ENCODE measurements around the gene POU5F2. TPM values are rescaled to one million over a fixed set of nuclear protein-coding genes. Genes with fewer than 3 reads are reported as not detected.

The POU5F2 gene
- 0.89 TPM for total RNA-seq
- under 1 TPM in 6 of 8 donors, not detected in 2; 0.01 to 0.19 (median 0.03) TPM for polyA plus RNA-seq (ENCODE audit: insufficient read depth in 1 of 8, insufficient read length in 8 of 8, low replicate concordance in 1 of 8)
- long read RNA-seq, donor 1, full-length matches to known transcripts: 1 of 1 reads
- long read RNA-seq, donor 1, partial matches to known transcripts: 0 of 1 reads
- long read RNA-seq, donor 1, other reads (novel, unspliced or antisense): 0 of 1 reads
- long read RNA-seq, donor 2: 0 reads
- long read RNA-seq, donor 3: 0 reads
- long read RNA-seq, donor 4, full-length matches to known transcripts: 2 of 2 reads
- long read RNA-seq, donor 4, partial matches to known transcripts: 0 of 2 reads
- long read RNA-seq, donor 4, other reads (novel, unspliced or antisense): 0 of 2 reads
- long read RNA-seq, donor 5, full-length matches to known transcripts: 3 of 3 reads
- long read RNA-seq, donor 5, partial matches to known transcripts: 0 of 3 reads
- long read RNA-seq, donor 5, other reads (novel, unspliced or antisense): 0 of 3 reads
- long read RNA-seq, donor 6: 0 reads
- long read RNA-seq, donor 7: 0 reads
- long read RNA-seq, donor 8, full-length matches to known transcripts: 2 of 2 reads
- long read RNA-seq, donor 8, partial matches to known transcripts: 0 of 2 reads
- long read RNA-seq, donor 8, other reads (novel, unspliced or antisense): 0 of 2 reads
- long read RNA-seq, donor 9, full-length matches to known transcripts: 1 of 1 reads
- long read RNA-seq, donor 9, partial matches to known transcripts: 0 of 1 reads
- long read RNA-seq, donor 9, other reads (novel, unspliced or antisense): 0 of 1 reads
- long read RNA-seq, donor 10, full-length matches to known transcripts: 1 of 1 reads
- long read RNA-seq, donor 10, partial matches to known transcripts: 0 of 1 reads
- long read RNA-seq, donor 10, other reads (novel, unspliced or antisense): 0 of 1 reads
- long read RNA-seq, donor 11: 0 reads

- no peaks in the 10 kb centered on the region for H3K4me1 ChIP-seq (ENCODE audit: control insufficient read depth, insufficient read depth, low read length)
- WGBS (ENCODE audit: insufficient coverage): 91% methylated on average over 26 of the region's 29 CpGs
These were observed at the start of gene POU5F2 for GRCh38 chr5:93741136-93741811. Gene POU5F2, minus strand, starts transcription at chr5:93741600. Its CDS starts 37 bp downstream, at chr5:93741563.

GRCh38 chr5:93790401-93790800 is 49.0 kb upstream of the POU5F2 start:
- no peak for DNase-seq
- no CpG with 5 or more reads among the region's 3 CpGs for WGBS (ENCODE audit: insufficient coverage)
- no peaks in the 10 kb centered on the region for H3K4me1 ChIP-seq (ENCODE audit: control insufficient read depth, insufficient read depth, low read length)
- H3K9me3 ChIP-seq (replicated peaks; ENCODE audit: control insufficient read depth, low read depth, low read length): no peaks in the 10 kb centered on the region
- no peaks in the 10 kb centered on the region for H3K27me3 ChIP-seq (ENCODE audit: control insufficient read depth, insufficient read depth, low read length)
- H3K4me3 ChIP-seq (ENCODE audit: low read length): no peak overlapping the region
- H3K36me3 ChIP-seq (ENCODE audit: control insufficient read depth, insufficient read depth, low read length): peaks cover 7% of the 10 kb centered on the region
- no peak overlapping the region for H3K27ac ChIP-seq (ENCODE audit: low read length)

More at GRCh38 chr5:93741136-93741811, at the start of gene POU5F2:
- peaks cover 3% of the 10 kb centered on the region for H3K9me3 ChIP-seq (replicated peaks; ENCODE audit: control insufficient read depth, low read depth, low read length)
- peaks cover 3% of the 10 kb centered on the region for H3K36me3 ChIP-seq (ENCODE audit: control insufficient read depth, insufficient read depth, low read length)
- no peak within 1 kb of the TSS for H3K27ac ChIP-seq (ENCODE audit: low read length)
- H3K27me3 ChIP-seq (ENCODE audit: control insufficient read depth, insufficient read depth, low read length): no peaks in the 10 kb centered on the region
- no peak for DNase-seq
- no peak within 1 kb of the TSS for H3K4me3 ChIP-seq (ENCODE audit: low read length)

- no peaks in the 10 kb centered on the region for H3K36me3 ChIP-seq (ENCODE audit: control insufficient read depth, insufficient read depth, low read length)
- DNase-seq: no peak
- H3K9me3 ChIP-seq (replicated peaks; ENCODE audit: control insufficient read depth, low read depth, low read length): no peaks in the 10 kb centered on the region
- H3K4me3 ChIP-seq (ENCODE audit: low read length): no peak overlapping the region
- H3K27me3 ChIP-seq (ENCODE audit: control insufficient read depth, insufficient read depth, low read length): no peaks in the 10 kb centered on the region
- WGBS (ENCODE audit: insufficient coverage): no CpG with 5 or more reads among the region's 5 CpGs
- H3K4me1 ChIP-seq (ENCODE audit: control insufficient read depth, insufficient read depth, low read length): no peaks in the 10 kb centered on the region
- H3K27ac ChIP-seq (ENCODE audit: low read length): no peak overlapping the region
These were observed 48.0 kb upstream of the POU5F2 start for GRCh38 chr5:93789173-93790067.

- Histone ChIP-seq H3K4me3 (ENCODE audit: low read length) (no peak overlapping the region), H3K27me3 (ENCODE audit: control insufficient read depth, insufficient read depth, low read length) (no peaks in the 10 kb centered on the region), H3K27ac (ENCODE audit: low read length) (no peak overlapping the region), H3K9me3 (replicated peaks; ENCODE audit: control insufficient read depth, low read depth, low read length) (no peaks in the 10 kb centered on the region), H3K36me3 (ENCODE audit: control insufficient read depth, insufficient read depth, low read length) (no peaks in the 10 kb centered on the region), H3K4me1 (ENCODE audit: control insufficient read depth, insufficient read depth, low read length) (no peaks in the 10 kb centered on the region)
- DNase-seq: no peak
- WGBS (ENCODE audit: insufficient coverage): no CpG with 5 or more reads among the region's 1 CpG
These were observed 46.2 kb upstream of the POU5F2 start for GRCh38 chr5:93787598-93787997.

GRCh38 chr5:93785475-93785874 is 44.1 kb upstream of the POU5F2 start:
- H3K27me3 ChIP-seq (ENCODE audit: control insufficient read depth, insufficient read depth, low read length): no peaks in the 10 kb centered on the region
- no peaks in the 10 kb centered on the region for H3K4me1 ChIP-seq (ENCODE audit: control insufficient read depth, insufficient read depth, low read length)
- no peak overlapping the region for H3K4me3 ChIP-seq (ENCODE audit: low read length)
- 100% methylated on average over 1 of the region's 2 CpGs for WGBS (ENCODE audit: insufficient coverage)
- H3K36me3 ChIP-seq (ENCODE audit: control insufficient read depth, insufficient read depth, low read length): no peaks in the 10 kb centered on the region
- no peaks in the 10 kb centered on the region for H3K9me3 ChIP-seq (replicated peaks; ENCODE audit: control insufficient read depth, low read depth, low read length)
- no peak overlapping the region for H3K27ac ChIP-seq (ENCODE audit: low read length)
- no peak for DNase-seq

- Histone ChIP-seq H3K27me3 (ENCODE audit: control insufficient read depth, insufficient read depth, low read length) (no peaks in the 10 kb centered on the region), H3K36me3 (ENCODE audit: control insufficient read depth, insufficient read depth, low read length) (peaks cover 3% of the 10 kb centered on the region), H3K9me3 (replicated peaks; ENCODE audit: control insufficient read depth, low read depth, low read length) (no peaks in the 10 kb centered on the region), H3K4me1 (ENCODE audit: control insufficient read depth, insufficient read depth, low read length) (no peaks in the 10 kb centered on the region), H3K4me3 (ENCODE audit: low read length) (no peak overlapping the region), H3K27ac (ENCODE audit: low read length) (no peak overlapping the region)
- WGBS (ENCODE audit: insufficient coverage): no CpG with 5 or more reads among the region's 1 CpG
- DNase-seq: no peak
These were observed 41.6 kb upstream of the POU5F2 start for GRCh38 chr5:93782978-93783377.

GRCh38 chr5:93777620-93778019 is 36.2 kb upstream of the POU5F2 start:
- Histone ChIP-seq H3K36me3 (ENCODE audit: control insufficient read depth, insufficient read depth, low read length) (peaks cover 22% of the 10 kb centered on the region), H3K27ac (ENCODE audit: low read length) (no peak overlapping the region), H3K4me3 (ENCODE audit: low read length) (no peak overlapping the region), H3K27me3 (ENCODE audit: control insufficient read depth, insufficient read depth, low read length) (no peaks in the 10 kb centered on the region), H3K4me1 (ENCODE audit: control insufficient read depth, insufficient read depth, low read length) (no peaks in the 10 kb centered on the region), H3K9me3 (replicated peaks; ENCODE audit: control insufficient read depth, low read depth, low read length) (peaks cover 2% of the 10 kb centered on the region)
- 83% methylated on average over 2 of the region's 3 CpGs for WGBS (ENCODE audit: insufficient coverage)
- no peak for DNase-seq

- no peaks in the 10 kb centered on the region for H3K27me3 ChIP-seq (ENCODE audit: control insufficient read depth, insufficient read depth, low read length)
- no CpG with 5 or more reads among the region's 5 CpGs for WGBS (ENCODE audit: insufficient coverage)
- H3K4me3 ChIP-seq (ENCODE audit: low read length): no peak overlapping the region
- no peaks in the 10 kb centered on the region for H3K36me3 ChIP-seq (ENCODE audit: control insufficient read depth, insufficient read depth, low read length)
- H3K4me1 ChIP-seq (ENCODE audit: control insufficient read depth, insufficient read depth, low read length): no peaks in the 10 kb centered on the region
- no peak overlapping the region for H3K27ac ChIP-seq (ENCODE audit: low read length)
- H3K9me3 ChIP-seq (replicated peaks; ENCODE audit: control insufficient read depth, low read depth, low read length): peaks cover 12% of the 10 kb centered on the region
- DNase-seq: no peak
These were observed 15.0 kb upstream of the POU5F2 start for GRCh38 chr5:93756372-93756771.

- 75% methylated on average over 8 of the region's 10 CpGs for WGBS (ENCODE audit: insufficient coverage)
These were observed 14.3 kb upstream of the POU5F2 start for GRCh38 chr5:93755716-93756115.

More at GRCh38 chr5:93755716-93756115, 14.3 kb upstream of the POU5F2 start:
- Histone ChIP-seq H3K4me1 (ENCODE audit: control insufficient read depth, insufficient read depth, low read length) (no peaks in the 10 kb centered on the region), H3K36me3 (ENCODE audit: control insufficient read depth, insufficient read depth, low read length) (no peaks in the 10 kb centered on the region), H3K9me3 (replicated peaks; ENCODE audit: control insufficient read depth, low read depth, low read length) (peaks cover 12% of the 10 kb centered on the region), H3K27ac (ENCODE audit: low read length) (no peak overlapping the region), H3K27me3 (ENCODE audit: control insufficient read depth, insufficient read depth, low read length) (no peaks in the 10 kb centered on the region), H3K4me3 (ENCODE audit: low read length) (no peak overlapping the region)
- DNase-seq: no peak

All from muscle of leg (tissue), 16 donors.